ENCODE measurements around the gene RAPGEF6. TPM values are rescaled to one million over a fixed set of nuclear protein-coding genes. Genes with fewer than 3 reads are reported as not detected.

The RAPGEF6 gene
- total RNA-seq, 1 donor from 2014 or later = 12.5 TPM

- DNase-seq (ENCODE audit: extremely low read depth, low read depth, low spot score) = no peak
These were observed 89.2 kb downstream of the RAPGEF6 start for GRCh38 chr5:131545845-131546244.

- DNase-seq (ENCODE audit: extremely low read depth, low read depth, low spot score) = no peak
These were observed 92.3 kb downstream of the RAPGEF6 start for GRCh38 chr5:131542723-131543122.

GRCh38 chr5:131541762-131542161, 93.3 kb downstream of the RAPGEF6 start:
- DNase-seq (ENCODE audit: extremely low read depth, low read depth, low spot score) = no peak

GRCh38 chr5:131541071-131541470, 94.0 kb downstream of the RAPGEF6 start:
- no peak for DNase-seq (ENCODE audit: extremely low read depth, low read depth, low spot score)

GRCh38 chr5:131539251-131539650, 95.8 kb downstream of the RAPGEF6 start:
- DNase-seq (ENCODE audit: extremely low read depth, low read depth, low spot score) = no peak

GRCh38 chr5:131538177-131538593, 96.8 kb downstream of the RAPGEF6 start:
- DNase-seq (ENCODE audit: extremely low read depth, low read depth, low spot score) = no peak

- no peak for DNase-seq (ENCODE audit: extremely low read depth, low read depth, low spot score)
These were observed 98.1 kb downstream of the RAPGEF6 start for GRCh38 chr5:131536850-131537448.

- no peak for DNase-seq (ENCODE audit: extremely low read depth, low read depth, low spot score)
These were observed 98.7 kb downstream of the RAPGEF6 start for GRCh38 chr5:131536211-131536826.

- no peak for DNase-seq (ENCODE audit: extremely low read depth, low read depth, low spot score)
These were observed 100.1 kb downstream of the RAPGEF6 start for GRCh38 chr5:131534974-131535373.

- no peak for DNase-seq (ENCODE audit: extremely low read depth, low read depth, low spot score)
These were observed 101.2 kb downstream of the RAPGEF6 start for GRCh38 chr5:131533836-131534235.

GRCh38 chr5:131532031-131532640, 102.9 kb downstream of the RAPGEF6 start:
- no peak for DNase-seq (ENCODE audit: extremely low read depth, low read depth, low spot score)

- DNase-seq (ENCODE audit: extremely low read depth, low read depth, low spot score) = no peak
These were observed 104.2 kb downstream of the RAPGEF6 start for GRCh38 chr5:131530706-131531331.

GRCh38 chr5:131528682-131529081, 106.3 kb downstream of the RAPGEF6 start:
- DNase-seq (ENCODE audit: extremely low read depth, low read depth, low spot score) = no peak

GRCh38 chr5:131525805-131526204, 109.2 kb downstream of the RAPGEF6 start:
- no peak for DNase-seq (ENCODE audit: extremely low read depth, low read depth, low spot score)

- DNase-seq (ENCODE audit: extremely low read depth, low read depth, low spot score) = no peak
These were observed 110.6 kb downstream of the RAPGEF6 start for GRCh38 chr5:131524431-131524830.

GRCh38 chr5:131523500-131524185, 111.4 kb downstream of the RAPGEF6 start:
- no peak for DNase-seq (ENCODE audit: extremely low read depth, low read depth, low spot score)

- no peak for DNase-seq (ENCODE audit: extremely low read depth, low read depth, low spot score)
These were observed 113.8 kb downstream of the RAPGEF6 start for GRCh38 chr5:131521252-131521651.

GRCh38 chr5:131515348-131515747, 119.7 kb downstream of the RAPGEF6 start:
- DNase-seq (ENCODE audit: extremely low read depth, low read depth, low spot score) = no peak

- no peak for DNase-seq (ENCODE audit: extremely low read depth, low read depth, low spot score)
These were observed 120.4 kb downstream of the RAPGEF6 start for GRCh38 chr5:131514316-131515283.

GRCh38 chr5:131513780-131514179, 121.2 kb downstream of the RAPGEF6 start:
- no peak for DNase-seq (ENCODE audit: extremely low read depth, low read depth, low spot score)
